Heart left ventricle (tissue), 16 donors: ENCODE data around the gene GSPT1. TPM values are rescaled to one million over a fixed set of nuclear protein-coding genes. Genes with fewer than 3 reads are reported as not detected.
"Not testable (repeated sequence)": the region's sequence is repeated elsewhere in the genome, so short reads cannot be mapped to it uniquely, and the experiment has no call there.

Experiments used
- ATAC-seq, 4 donors: fragments of 200-7000 bp; cut with Tn5 transposase; one replicate each; pipeline ENCODE4 v1.9.1; 2020 to 2022; ENCODE audit warnings: moderate library complexity in 4 of 4, mild to moderate bottlenecking in 3 of 4, moderate number of reproducible peaks in 1 of 4
- DNase-seq, 5 donors: peaks; one replicate each; pipeline ENCODE4 v3.0.0-alpha.2; 2020
- H3K27ac ChIP-seq, 12 donors: fragments of 200-600 bp; sonication (generic) in 4 of 12; one replicate each; pipeline versions ENCODE4 v1.5.0 to v1.8.0; 2016 to 2022; ENCODE audit warnings: mild to moderate bottlenecking in 2 of 12
- H3K27me3 ChIP-seq, 9 donors: fragments of 200-600 bp; sonication (generic) in 2 of 9; one replicate each; pipeline versions ENCODE4 v1.5.1 to v1.8.0; 2016 to 2022; ENCODE audit warnings: mild to moderate bottlenecking in 3 of 9
- H3K36me3 ChIP-seq, 9 donors: fragments of 200-600 bp; sonication (generic) in 2 of 9; one replicate each; pipeline versions ENCODE4 v1.5.0 to v1.8.0; 2018 to 2022; ENCODE audit warnings: mild to moderate bottlenecking in 2 of 9
- H3K4me1 ChIP-seq, 12 donors: fragments of 200-600 bp; sonication (generic) in 4 of 12; one replicate each; pipeline versions ENCODE4 v1.5.0 to v1.8.0; 2016 to 2022; ENCODE audit warnings: mild to moderate bottlenecking in 3 of 12
- H3K4me3 ChIP-seq, 12 donors: fragments of 200-600 bp; sonication (generic) in 4 of 12; one replicate each; pipeline versions ENCODE4 v1.5.0 to v1.8.0; 2017 to 2022; ENCODE audit warnings: mild to moderate bottlenecking in 9 of 12, moderate library complexity in 4 of 12
- H3K9me3 ChIP-seq, 12 donors: fragments of 200-600 bp; sonication (generic) in 4 of 12; one replicate each; pipeline versions ENCODE4 v1.5.0 to v1.8.0; 2016 to 2022; ENCODE audit warnings: mild to moderate bottlenecking in 1 of 12
- POLR2A ChIP-seq, 2 donors: fragments of 450-650 bp; IDR thresholded peaks; one replicate each; pipeline ENCODE4 v1.6.1; 2017; ENCODE audit warnings: antibody characterized with exemption in 2 of 2, mild to moderate bottlenecking in 2 of 2, moderate library complexity in 2 of 2
- WGBS, 4 donors: extraction: QIAGEN DNeasy Blood & Tissue Kit in 2 of 4; methylation state at CpG; one replicate each; pipeline versions ENCODE4 v1.1.5 to v1.1.7; 2013 to 2018; 5-methylcytosine and 5-hydroxymethylcytosine counted together
- intact Hi-C, 10 donors: fragments of 100-400 bp; cut with DNase I; formaldehyde crosslinking; loops; one replicate each; pipeline versions ENCODE4 v1.11.1 to v1.14.2; 2022
- long read RNA-seq, 3 donors: library from polyadenylated mRNA; unstranded; transcript quantifications; one replicate each; pipeline ENCODE4 v2.0.0, GENCODE V29; 2020 to 2021
- polyA plus RNA-seq, 2 donors: library from polyadenylated mRNA; stranded (reverse); fragments of 200-250 nt; gene quantifications; one replicate each; pipeline ENCODE4 v1.2.3, GENCODE V29; 2013
- total RNA-seq, 9 donors: library from RNA; depleted of rRNA in 2 of 9; stranded (reverse); fragments of >200 nt in 2 of 9; fragmentation: NEBNext Ultra II Directional in 3 of 9; extraction: Animal tissue kit (Norgen Biotek cat#: 25700) in 3 of 9; gene quantifications; one replicate each; pipeline versions ENCODE4 v1.1.0 to v1.2.4, GENCODE V29; 2016 to 2023
- TF ChIP-seq, protein P1 (sequence below), 12 donors: fragments of 200-600 bp; sonication (generic) in 4 of 12; IDR thresholded peaks; one replicate each; pipeline versions ENCODE4 v1.5.0 to v1.8.0; 2018 to 2022; ENCODE audit warnings: antibody characterized with exemption in 12 of 12, mild to moderate bottlenecking in 5 of 12
- donor health status: ischemic (EF 13 %, LVEDD 7.1; RV severe dilation, severe dysfunction).
- donor health status: healthy with polysubstance abuse.
- donor health status: DM: no; HTN: yes; CAD: no.
- donor health status: DM: no; HTN: no; CAD: no.
- donor health status: ischemic (EF 25% LVEDD 6.9; RV normal size, moderate dysfunction).
- donor health status: ischemic (EF 25% LVEDD 5.7; RV mildly dilated, moderate dysfunction).
- donor health status: healthy.
- donor health status: DM: yes; HTN: yes; CAD: no.
- donor health status: ischemic (EF 35%, LVEDD 5.7; RV mildly dilated, moderate dysfunction).
- donor health status: nonischemic (EF 11% LVEDD 7.7; RV severe dilation, severe dysfunction).
- donor health status: DM: yes; HTN: yes; CAD: no.
- donor health status: PGD.
- donor health status: ischemic (EF 29% LVEDD 5.4; RV normal size, mild dysfunction).
- donor health status: nonischemic (EF 23%, LVEDD 6.1; RV moderate dilation, normal function).

GSPT1 gene
- 100 to 1,000 TPM in 2 of 9 donors, 10 to 100 TPM in 7; 58.2 to 131 (median 91.1) TPM for total RNA-seq
- polyA plus RNA-seq, result 100 to 1,000 TPM in 1 of 2 donors, 10 to 100 TPM in 1; 16.3 to 107 TPM
- long read RNA-seq, donor 1, full-length matches to known transcripts, result 102 of 158 reads
- long read RNA-seq, donor 1, partial matches to known transcripts, result 47 of 158 reads
- long read RNA-seq, donor 1, other reads (novel, unspliced or antisense), result 9 of 158 reads
- long read RNA-seq, donor 2, full-length matches to known transcripts, result 1 of 27 reads
- long read RNA-seq, donor 2, partial matches to known transcripts, result 11 of 27 reads
- long read RNA-seq, donor 2, other reads (novel, unspliced or antisense), result 15 of 27 reads
- long read RNA-seq, donor 3, full-length matches to known transcripts, result 121 of 187 reads
- long read RNA-seq, donor 3, partial matches to known transcripts, result 62 of 187 reads
- long read RNA-seq, donor 3, other reads (novel, unspliced or antisense), result 4 of 187 reads

DNA sequence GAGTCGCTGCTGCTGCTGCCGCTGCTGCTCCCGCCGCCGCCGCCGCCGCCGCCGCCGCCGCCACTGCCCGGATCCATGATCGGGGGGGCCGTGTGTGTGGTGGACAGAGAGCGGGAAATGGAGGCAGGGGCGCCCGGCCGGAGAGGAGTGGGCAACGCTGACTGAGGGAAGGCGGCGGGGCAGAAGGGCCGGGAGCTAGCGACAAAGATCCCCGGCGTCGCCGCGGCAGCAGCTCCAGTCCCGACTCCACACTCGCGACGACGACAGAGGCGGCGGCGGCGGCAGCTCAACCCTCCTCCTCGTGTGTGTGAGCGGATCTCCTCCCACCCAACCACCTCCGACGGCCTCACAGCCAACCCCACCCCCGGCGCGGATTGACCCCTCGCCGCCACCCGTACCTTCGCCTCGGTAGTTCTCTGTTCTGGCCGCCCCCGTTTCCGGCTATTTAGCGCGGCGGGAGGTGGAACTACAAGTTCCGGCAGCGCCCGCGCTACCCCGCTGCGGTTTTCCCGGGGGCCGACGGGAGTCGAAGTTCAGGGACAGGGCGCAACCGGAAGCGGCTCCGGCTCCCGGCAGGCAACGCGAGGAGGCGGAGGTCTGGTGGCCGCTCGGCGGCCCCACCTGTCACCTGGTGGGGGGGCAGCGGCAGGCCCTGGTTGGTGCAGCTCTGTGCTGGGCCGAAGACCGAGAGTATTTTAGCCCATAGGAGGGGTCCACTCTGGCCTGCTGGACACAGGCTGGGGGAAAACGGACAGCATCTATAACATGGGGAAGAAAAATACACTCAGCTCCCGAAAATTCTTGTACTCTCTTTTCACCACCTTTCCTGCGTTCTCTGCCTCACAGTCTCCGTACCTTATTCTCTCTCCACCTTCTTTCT lies at the start of gene GSPT1:
Gene GSPT1 (minus strand): TSS at position 313 of the 880 bp plus-strand sequence. CDS start 236 bp downstream, at position 77.
- intact Hi-C loops, result loop anchor here in 4 of 10 donors (1.0 to 10.0 kb wide), 4 partner anchors 60 to 64 kb away; partner anchors contain the start of genes RSL1D1 (in 2 of the 4) and SNX29 (in 2 of the 4)
- 1 to 2% (median 1%) methylated on average over 60 to 84 of the region's 84 CpGs for WGBS, 4 donors

GRCh38 chr16:11964761-11965551 lies 49.2 kb upstream of the GSPT1 start, which contains the start of gene TNFRSF17:
TSS of gene TNFRSF17 (plus strand) at chr16:11965210. CDS start at chr16:11965325, 115 bp downstream.
- ATAC-seq (no peak), DNase-seq (no peak)
- WGBS, 4 donors, result 64 to 76% (median 71%) methylated on average over 9 of the region's 9 CpGs
- Histone ChIP-seq H3K36me3 (no peaks in the 10 kb centered on the region), H3K9me3 (no peaks in the 10 kb centered on the region), H3K4me1 (no peaks in the 10 kb centered on the region), H3K27ac (no peak within 1 kb of the TSS), H3K4me3 (no peak within 1 kb of the TSS), H3K27me3 (no peaks in the 10 kb centered on the region)
- intact Hi-C loops, result no loop called here
- TF ChIP-seq POLR2A (IDR thresholded peaks at IDR 0.05), result no peak
- TF ChIP-seq, protein P1, sequence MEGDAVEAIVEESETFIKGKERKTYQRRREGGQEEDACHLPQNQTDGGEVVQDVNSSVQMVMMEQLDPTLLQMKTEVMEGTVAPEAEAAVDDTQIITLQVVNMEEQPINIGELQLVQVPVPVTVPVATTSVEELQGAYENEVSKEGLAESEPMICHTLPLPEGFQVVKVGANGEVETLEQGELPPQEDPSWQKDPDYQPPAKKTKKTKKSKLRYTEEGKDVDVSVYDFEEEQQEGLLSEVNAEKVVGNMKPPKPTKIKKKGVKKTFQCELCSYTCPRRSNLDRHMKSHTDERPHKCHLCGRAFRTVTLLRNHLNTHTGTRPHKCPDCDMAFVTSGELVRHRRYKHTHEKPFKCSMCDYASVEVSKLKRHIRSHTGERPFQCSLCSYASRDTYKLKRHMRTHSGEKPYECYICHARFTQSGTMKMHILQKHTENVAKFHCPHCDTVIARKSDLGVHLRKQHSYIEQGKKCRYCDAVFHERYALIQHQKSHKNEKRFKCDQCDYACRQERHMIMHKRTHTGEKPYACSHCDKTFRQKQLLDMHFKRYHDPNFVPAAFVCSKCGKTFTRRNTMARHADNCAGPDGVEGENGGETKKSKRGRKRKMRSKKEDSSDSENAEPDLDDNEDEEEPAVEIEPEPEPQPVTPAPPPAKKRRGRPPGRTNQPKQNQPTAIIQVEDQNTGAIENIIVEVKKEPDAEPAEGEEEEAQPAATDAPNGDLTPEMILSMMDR (IDR thresholded peaks at IDR 0.05), result no peak

More for the DNA sequence above, at the start of gene GSPT1:
- Histone ChIP-seq H3K27ac (peak within 1 kb of the TSS; percentile 73 to 96 (median 92)), H3K27me3 (no peaks in the 10 kb centered on the region), H3K36me3 (no peaks in the 10 kb centered on the region), H3K4me3 (peak within 1 kb of the TSS; percentile 72 to 94 (median 89)), H3K4me1 (peaks cover 4 to 39% (median 29%) of the 10 kb centered on the region in 12 donors), H3K9me3 (no peaks in the 10 kb centered on the region)
- TF ChIP-seq POLR2A (IDR thresholded peaks at IDR 0.05), result peak in 1 of 2 donors; percentile 72
- TF ChIP-seq, protein P1 (IDR thresholded peaks at IDR 0.05), result peak in 7 of 12 donors; percentile 9 to 26 (median 16)
- DNase-seq, result peak; percentile 99 to 100 (median 100)
- peak; percentile 96 to 99 (median 98) for ATAC-seq

GRCh38 chr16:11963706-11964105 lies 48.0 kb upstream of the GSPT1 start:
- no peak for DNase-seq
- WGBS, 4 donors, result 88 to 93% (median 92%) methylated on average over 6 of the region's 6 CpGs
- H3K4me1 ChIP-seq, result no peaks in the 10 kb centered on the region
- intact Hi-C loops, result no loop called here
- no peak overlapping the region for H3K27ac ChIP-seq
- no peaks in the 10 kb centered on the region for H3K27me3 ChIP-seq
- no peaks in the 10 kb centered on the region for H3K36me3 ChIP-seq
- H3K9me3 ChIP-seq, result no peaks in the 10 kb centered on the region
- ATAC-seq, result no peak
- no peak for TF ChIP-seq POLR2A (IDR thresholded peaks at IDR 0.05)
- TF ChIP-seq, protein P1 (IDR thresholded peaks at IDR 0.05), result no peak
- no peak overlapping the region for H3K4me3 ChIP-seq

GRCh38 chr16:11962978-11963377 lies 47.2 kb upstream of the GSPT1 start:
- WGBS, 4 donors, result 94 to 97% (median 97%) methylated on average over 11 of the region's 11 CpGs
- H3K4me3 ChIP-seq, H3K9me3 ChIP-seq, ATAC-seq, intact Hi-C loops, H3K27ac ChIP-seq, H3K36me3 ChIP-seq, H3K4me1 ChIP-seq, DNase-seq, H3K27me3 ChIP-seq: not testable (repeated sequence)

GRCh38 chr16:11962457-11962856 lies 46.7 kb upstream of the GSPT1 start:
- H3K9me3 ChIP-seq, DNase-seq, H3K4me3 ChIP-seq, H3K27me3 ChIP-seq, H3K36me3 ChIP-seq, H3K27ac ChIP-seq, H3K4me1 ChIP-seq, intact Hi-C loops, ATAC-seq: not testable (repeated sequence)
- WGBS, 4 donors, result 88 to 95% (median 89%) methylated on average over 5 of the region's 5 CpGs
